NCI-H1417 (cell line): Measurements from ENCODE around the gene KRTAP24-1.

Experiments
- DNase-seq, 3 experiments: peaks; one replicate each; lab custom pipeline; 2025; lab: John Stamatoyannopoulos, UW

KRTAP24-1 gene

DNA sequence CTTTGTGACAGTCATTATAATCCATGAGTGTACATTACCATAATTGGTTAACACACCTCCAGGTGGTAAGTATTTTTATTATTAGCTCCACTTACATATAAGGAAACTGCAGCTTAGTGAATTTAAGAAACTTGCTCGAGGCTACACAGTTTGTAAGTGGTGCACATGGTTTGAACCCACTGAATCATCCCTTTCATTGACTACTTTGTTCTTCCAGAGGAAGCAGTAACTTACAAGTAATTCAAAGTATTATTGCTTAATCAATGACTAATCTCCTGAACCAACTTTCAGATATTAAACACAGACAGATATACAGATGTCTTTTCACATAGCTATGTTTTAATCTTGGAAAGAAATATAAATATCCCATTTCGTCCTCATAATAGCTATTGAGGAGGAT, 48.1 kb downstream of the KRTAP24-1 start:
- DNase-seq = no peak

DNA sequence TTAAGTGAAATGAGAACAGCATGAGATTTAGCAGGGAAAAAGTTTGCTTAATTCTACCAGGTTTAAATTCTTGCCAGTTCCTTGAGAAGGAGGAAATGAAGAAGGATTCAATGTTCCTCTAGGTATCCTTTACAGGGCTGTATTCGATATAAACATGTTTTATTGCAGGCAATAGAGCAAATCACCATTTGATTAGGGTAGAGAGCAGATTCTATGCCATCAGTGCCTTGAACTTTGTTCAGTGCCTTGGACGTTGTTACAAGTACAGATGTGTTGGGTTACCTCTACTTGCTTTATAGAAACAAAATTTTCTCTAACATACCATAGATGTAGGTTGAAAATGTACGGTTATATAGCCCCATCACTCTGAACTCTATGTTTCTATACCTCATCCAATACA, 48.7 kb downstream of the KRTAP24-1 start:
- no peak for DNase-seq

GRCh38 chr21:30233228-30234020, 49.3 kb downstream of the KRTAP24-1 start:
- no peak for DNase-seq

- DNase-seq = no peak
Measured at GRCh38 chr21:30232011-30232410, 50.7 kb downstream of the KRTAP24-1 start.
